Measurements from ENCODE around the gene BBX. TPM values are rescaled to one million over a fixed set of nuclear protein-coding genes. Genes with fewer than 3 reads are reported as not detected.

Gene BBX
- total RNA-seq, 1 experiment from 2014 or later: 66.8 TPM

GRCh38 chr3:107757140-107757539, 234.4 kb downstream of the BBX start:
- CTCF ChIA-PET: interaction anchor here (1.0 to 1.1 kb wide), 2 partner anchors 81 to 88 kb away, joined by 3 to 5 read pairs; no protein-coding TSS in a partner anchor

GRCh38 chr3:107760144-107760543, 237.4 kb downstream of the BBX start:
- intact Hi-C loops (cut with micrococcal nuclease): no loop called here
- BruUV-seq (replicated peaks): no TSS peak
- no peak overlapping the region for H3K9ac ChIP-seq (ENCODE audit: low read length)
- H3K4me3 ChIP-seq (ENCODE audit: low read length): no peak overlapping the region
- POLR2A ChIA-PET (ENCODE audit: unreplicated experiment): interaction anchor here (0.6 kb wide), 1 partner anchor 180 kb away, joined by 6 read pairs; no protein-coding TSS in a partner anchor
- H3K36me3 ChIP-seq (ENCODE audit: low read depth, low read length): no peaks in the 10 kb centered on the region
- H3F3A ChIP-seq (ENCODE audit: low read length, unreplicated experiment): no peaks in the 10 kb centered on the region
- H3K27me3 ChIP-seq (ENCODE audit: low read length): no peaks in the 10 kb centered on the region
- CTCF ChIA-PET: no interaction called here
- no peaks in the 10 kb centered on the region for H3K9me3 ChIP-seq (ENCODE audit: low read length)
- TF ChIP-seq EZH2phosphoT487 (IDR thresholded peaks at IDR 0.05; ENCODE audit: borderline replicate concordance, low read length) (no peak), CTCF (conservative IDR thresholded peaks at IDR 0.05; ENCODE audit: low read depth, low read length) (no peak), EZH2 (IDR thresholded peaks at IDR 0.05; ENCODE audit: low read length, unreplicated experiment) (no peak)
- no peak for ATAC-seq
- no peak for DNase-seq
- no peaks in the 10 kb centered on the region for H3K4me1 ChIP-seq (ENCODE audit: insufficient read depth, low read length)
- H3K4me2 ChIP-seq (ENCODE audit: low read length): no peak overlapping the region
- H3K27ac ChIP-seq (ENCODE audit: low read length): no peak overlapping the region
- no peak overlapping the region for H2AFZ ChIP-seq (ENCODE audit: low read length)
- no peaks in the 10 kb centered on the region for H4K20me1 ChIP-seq (ENCODE audit: low read length)
- no peaks in the 10 kb centered on the region for H3K79me2 ChIP-seq (ENCODE audit: low read length)
- no peaks in the 10 kb centered on the region for H3K9me2 ChIP-seq (replicated peaks; ENCODE audit: low read length)

More at GRCh38 chr3:107757140-107757539, 234.4 kb downstream of the BBX start:
- Histone ChIP-seq H3K27me3 (ENCODE audit: low read length) (no peaks in the 10 kb centered on the region), H3K79me2 (ENCODE audit: low read length) (no peaks in the 10 kb centered on the region), H3K4me3 (ENCODE audit: low read length) (no peak overlapping the region), H3K9ac (ENCODE audit: low read length) (no peak overlapping the region), H3K27ac (ENCODE audit: low read length) (no peak overlapping the region), H3K9me2 (replicated peaks; ENCODE audit: low read length) (no peaks in the 10 kb centered on the region), H4K20me1 (ENCODE audit: low read length) (no peaks in the 10 kb centered on the region), H3K9me3 (ENCODE audit: low read length) (no peaks in the 10 kb centered on the region), H3F3A (ENCODE audit: low read length, unreplicated experiment) (no peaks in the 10 kb centered on the region), H2AFZ (ENCODE audit: low read length) (no peak overlapping the region), H3K4me2 (ENCODE audit: low read length) (no peak overlapping the region), H3K4me1 (ENCODE audit: insufficient read depth, low read length) (peaks cover 7% of the 10 kb centered on the region), H3K36me3 (ENCODE audit: low read depth, low read length) (no peaks in the 10 kb centered on the region)
- ATAC-seq: no peak
- POLR2A ChIA-PET (ENCODE audit: unreplicated experiment): interaction anchor here (0.5 kb wide), 1 partner anchor 151 kb away, joined by 3 read pairs; no protein-coding TSS in a partner anchor
- intact Hi-C loops (cut with micrococcal nuclease): no loop called here
- no TSS peak for BruUV-seq (replicated peaks)
- TF ChIP-seq EZH2 (IDR thresholded peaks at IDR 0.05; ENCODE audit: low read length, unreplicated experiment) (no peak), EZH2phosphoT487 (IDR thresholded peaks at IDR 0.05; ENCODE audit: borderline replicate concordance, low read length) (no peak), CTCF (conservative IDR thresholded peaks at IDR 0.05; ENCODE audit: low read depth, low read length) (no peak)
- DNase-seq: no peak

- no peak overlapping the region for H3K9ac ChIP-seq (ENCODE audit: low read length)
- no peaks in the 10 kb centered on the region for H3K9me2 ChIP-seq (replicated peaks; ENCODE audit: low read length)
- H3F3A ChIP-seq (ENCODE audit: low read length, unreplicated experiment): no peaks in the 10 kb centered on the region
- H3K4me2 ChIP-seq (ENCODE audit: low read length): no peak overlapping the region
- no peaks in the 10 kb centered on the region for H3K4me1 ChIP-seq (ENCODE audit: insufficient read depth, low read length)
- DNase-seq (no peak), ATAC-seq (no peak)
- H3K9me3 ChIP-seq (ENCODE audit: low read length): no peaks in the 10 kb centered on the region
- H2AFZ ChIP-seq (ENCODE audit: low read length): no peak overlapping the region
- H4K20me1 ChIP-seq (ENCODE audit: low read length): no peaks in the 10 kb centered on the region
- H3K36me3 ChIP-seq (ENCODE audit: low read depth, low read length): peaks cover 4% of the 10 kb centered on the region; the same call in 1 of the 2 replicates
- H3K79me2 ChIP-seq (ENCODE audit: low read length): no peaks in the 10 kb centered on the region
- intact Hi-C loops (cut with micrococcal nuclease): no loop called here
- no peaks in the 10 kb centered on the region for H3K27me3 ChIP-seq (ENCODE audit: low read length)
- TF ChIP-seq EZH2phosphoT487 (IDR thresholded peaks at IDR 0.05; ENCODE audit: borderline replicate concordance, low read length) (no peak), CTCF (conservative IDR thresholded peaks at IDR 0.05; ENCODE audit: low read depth, low read length) (no peak), EZH2 (IDR thresholded peaks at IDR 0.05; ENCODE audit: low read length, unreplicated experiment) (no peak)
- no peak overlapping the region for H3K4me3 ChIP-seq (ENCODE audit: low read length)
- ChIA-PET POLR2A (ENCODE audit: unreplicated experiment) (no interaction called here), CTCF (no interaction called here)
- no TSS peak for BruUV-seq (replicated peaks)
- H3K27ac ChIP-seq (ENCODE audit: low read length): no peak overlapping the region
These were observed 238.6 kb downstream of the BBX start for GRCh38 chr3:107761391-107761790.
